Mononuclear cell (primary cell): ENCODE measurements around the gene ASPHD1. TPM values are rescaled to one million over a fixed set of nuclear protein-coding genes. Genes with fewer than 3 reads are reported as not detected.
A peak's percentile ranks its signal among the peaks of the same experiment; 100 is the strongest.
"Not testable (repeated sequence)": the region's sequence is repeated elsewhere in the genome, so short reads cannot be mapped to it uniquely, and the experiment has no call there.

Experiments used
- H3K27me3 ChIP-seq: 2 replicates; pipeline ENCODE4 v1.6.0; 2011; ENCODE audit warnings: low read length, control low read depth; ENCODE audit not compliant: insufficient read depth
- H3K4me1 ChIP-seq: 2 replicates; pipeline ENCODE4 v1.5.1; 2011; ENCODE audit warnings: mild to moderate bottlenecking, low read length, control low read depth; ENCODE audit not compliant: insufficient read depth
- H3K4me3 ChIP-seq: 2 replicates; pipeline ENCODE4 v1.5.1; 2011; ENCODE audit warnings: mild to moderate bottlenecking, low read length, moderate library complexity
- H3K9me3 ChIP-seq: 2 replicates; pipeline ENCODE4 v1.5.1; 2011; ENCODE audit warnings: low read depth, mild to moderate bottlenecking, control low read depth, low read length
- total RNA-seq: library from RNA; depleted of rRNA; stranded (reverse); fragments of >200 nt; gene quantifications from one replicate; pipeline ENCODE4 v1.2.3, GENCODE V29; 2012

ASPHD1 gene
- not detected for total RNA-seq

DNA sequence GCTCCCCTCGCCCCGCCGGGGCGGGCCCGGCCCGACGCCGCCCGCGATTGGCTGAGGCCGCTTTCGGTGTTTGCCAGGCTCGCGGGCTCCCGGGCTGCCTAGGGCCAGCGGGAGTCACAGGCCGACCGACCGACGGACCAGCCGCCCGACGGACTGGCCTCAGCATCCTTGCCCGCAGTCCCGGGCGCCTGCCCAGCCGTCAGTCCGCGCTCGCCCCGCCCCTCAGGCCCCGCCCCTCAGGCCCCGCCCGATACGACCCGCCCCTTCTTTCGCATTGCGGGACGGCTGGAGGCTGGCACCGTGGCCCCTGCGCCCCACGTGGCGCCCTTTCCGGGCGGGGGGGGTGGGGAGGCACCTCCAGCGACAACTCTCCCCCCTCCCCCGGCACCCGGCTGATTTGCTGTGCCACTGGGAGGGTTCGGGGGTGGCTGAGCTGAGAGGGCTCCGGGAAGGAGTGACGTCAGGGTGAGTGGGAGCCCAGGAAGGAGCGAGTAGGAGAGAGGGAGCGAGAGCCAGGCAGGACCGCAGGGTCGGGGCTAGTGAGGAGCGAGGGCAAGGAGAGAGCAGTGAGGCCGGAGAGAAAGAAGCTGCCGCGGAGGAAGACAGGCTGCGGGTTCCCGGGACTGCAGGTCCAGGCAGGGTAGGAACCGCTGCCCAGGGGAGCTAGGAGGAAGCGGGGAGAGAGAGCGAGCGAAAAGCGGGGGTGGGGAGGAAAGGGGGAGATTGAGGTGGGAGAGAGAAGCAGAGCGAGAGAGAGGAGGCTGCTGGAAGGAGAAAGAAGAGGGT, at the start of gene ASPHD1:
ASPHD1 (plus strand) TSS at position 387 of the 786 bp plus-strand sequence. CDS start 484 bp downstream, outside the sequence.
- H3K9me3 ChIP-seq, result no peaks in the 10 kb centered on the region
- peaks cover 18% of the 10 kb centered on the region for H3K27me3 ChIP-seq
- H3K4me3 ChIP-seq, result peak within 1 kb of the TSS; percentile 29
- peaks cover 8% of the 10 kb centered on the region for H3K4me1 ChIP-seq

- Histone ChIP-seq H3K4me1 (no peaks in the 10 kb centered on the region), H3K27me3 (no peaks in the 10 kb centered on the region), H3K4me3 (no peak overlapping the region), H3K9me3 (no peaks in the 10 kb centered on the region)
Measured at GRCh38 chr16:29850998-29851397, 49.3 kb upstream of the ASPHD1 start.

GRCh38 chr16:29852654-29853053, 47.6 kb upstream of the ASPHD1 start:
- H3K4me1 ChIP-seq, result no peaks in the 10 kb centered on the region
- no peaks in the 10 kb centered on the region for H3K9me3 ChIP-seq
- H3K27me3 ChIP-seq, result no peaks in the 10 kb centered on the region
- H3K4me3 ChIP-seq, result no peak overlapping the region

DNA sequence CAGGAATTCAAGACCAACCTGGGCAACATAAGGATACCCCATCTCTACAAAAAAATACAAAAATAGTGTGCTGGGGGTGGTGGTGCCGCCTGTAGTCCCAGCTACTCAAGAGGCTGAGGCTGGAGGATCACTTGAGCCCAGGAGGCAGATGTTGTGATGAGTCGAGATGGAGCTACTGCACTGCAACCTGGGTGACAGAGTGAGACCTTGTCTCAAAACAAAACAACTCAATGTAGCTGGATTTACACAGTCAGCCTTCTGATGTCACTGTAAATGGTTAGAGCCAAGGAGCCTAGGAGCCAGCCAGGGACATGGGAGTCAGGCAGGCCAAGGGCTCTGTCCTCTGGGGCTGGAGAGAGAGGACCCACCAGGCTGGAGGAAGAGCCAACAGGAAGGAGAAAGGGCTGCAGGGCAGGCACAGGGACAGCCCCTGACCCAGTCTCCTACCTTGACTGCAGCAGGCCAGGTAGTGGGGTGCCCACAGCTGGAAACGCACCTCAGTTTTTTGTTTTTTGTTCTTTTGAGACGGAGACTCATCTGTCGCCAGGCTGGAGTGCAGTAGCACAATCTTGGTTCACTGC, 45.7 kb upstream of the ASPHD1 start:
- H3K9me3 ChIP-seq, result no peaks in the 10 kb centered on the region
- no peaks in the 10 kb centered on the region for H3K27me3 ChIP-seq
- H3K4me3 ChIP-seq, result no peak overlapping the region
- H3K4me1 ChIP-seq, result no peaks in the 10 kb centered on the region

DNA sequence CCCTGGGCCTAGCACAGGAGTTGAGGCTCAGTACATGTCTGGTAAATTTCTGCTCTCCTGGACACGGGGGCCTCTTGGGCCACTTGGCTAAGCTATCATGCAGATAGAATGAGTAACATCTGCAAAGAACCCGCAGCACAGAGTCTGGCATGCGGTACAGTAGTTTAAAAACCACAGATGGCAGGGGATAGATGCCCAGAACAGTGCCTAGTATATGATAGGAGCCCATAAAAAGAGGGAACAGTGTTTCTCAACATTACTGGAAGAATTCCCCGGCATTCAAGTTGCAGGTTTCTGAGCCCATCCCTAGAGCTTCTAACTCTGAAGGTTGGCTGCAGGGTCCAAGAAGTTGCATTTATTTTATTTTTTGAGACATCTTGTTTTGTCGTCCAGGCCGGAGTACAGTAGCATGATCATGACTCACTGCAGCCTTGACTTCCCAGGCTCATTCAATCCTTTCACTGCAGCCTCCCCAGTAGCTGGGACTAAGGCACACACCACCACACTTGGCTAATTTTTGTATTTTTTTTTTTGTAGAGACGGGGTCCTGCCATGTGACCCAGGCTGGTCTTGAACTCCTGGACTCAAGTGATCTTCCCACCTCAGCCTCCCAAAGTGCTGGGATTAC, 43.0 kb upstream of the ASPHD1 start:
- no peak overlapping the region for H3K4me3 ChIP-seq
- no peaks in the 10 kb centered on the region for H3K9me3 ChIP-seq
- H3K27me3 ChIP-seq, result no peaks in the 10 kb centered on the region
- peaks cover 20% of the 10 kb centered on the region for H3K4me1 ChIP-seq

DNA sequence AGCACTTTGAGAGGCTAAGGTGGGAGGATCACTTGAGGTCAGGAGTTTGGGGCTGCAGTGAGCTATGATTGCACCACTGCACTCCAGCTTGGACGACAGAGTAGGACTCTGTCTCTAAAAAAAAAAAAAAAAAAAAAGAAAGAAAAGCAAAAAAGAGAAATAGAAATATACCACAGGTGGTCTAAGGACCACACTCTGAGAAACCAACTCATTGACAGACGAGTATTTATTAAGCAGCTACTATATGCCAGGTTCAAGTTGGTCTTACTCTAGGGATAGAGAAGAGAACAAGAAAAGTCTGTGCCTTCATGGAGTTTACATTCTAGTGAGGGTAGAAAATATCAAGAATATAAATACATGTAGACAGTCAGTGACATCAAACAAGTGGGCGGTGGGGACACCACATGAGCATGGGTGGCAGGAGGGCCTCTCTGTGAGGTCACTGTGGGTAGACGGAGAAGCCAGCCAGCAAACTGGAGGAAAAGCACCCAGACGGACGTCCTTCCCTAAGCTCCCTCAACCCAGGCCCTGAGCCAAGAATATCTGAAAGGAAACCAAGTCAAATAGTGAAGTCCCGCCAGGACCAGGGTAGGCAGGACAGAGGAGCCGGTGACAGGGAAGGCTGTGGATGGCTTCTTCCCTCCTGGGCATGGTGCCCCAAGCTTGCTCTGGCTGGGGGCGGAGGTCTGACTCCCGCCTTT, 42.0 kb upstream of the ASPHD1 start:
- Histone ChIP-seq H3K27me3 (no peaks in the 10 kb centered on the region), H3K4me1 (peaks cover 24% of the 10 kb centered on the region), H3K4me3 (no peak overlapping the region), H3K9me3 (no peaks in the 10 kb centered on the region)

GRCh38 chr16:29858974-29859373, 41.3 kb upstream of the ASPHD1 start:
- Histone ChIP-seq H3K9me3 (no peaks in the 10 kb centered on the region), H3K4me3 (no peak overlapping the region), H3K27me3 (no peaks in the 10 kb centered on the region), H3K4me1 (peaks cover 29% of the 10 kb centered on the region)

GRCh38 chr16:29860218-29860617, 40.1 kb upstream of the ASPHD1 start:
- peaks cover 29% of the 10 kb centered on the region for H3K4me1 ChIP-seq
- no peaks in the 10 kb centered on the region for H3K9me3 ChIP-seq
- no peak overlapping the region for H3K4me3 ChIP-seq
- H3K27me3 ChIP-seq, result no peaks in the 10 kb centered on the region

DNA sequence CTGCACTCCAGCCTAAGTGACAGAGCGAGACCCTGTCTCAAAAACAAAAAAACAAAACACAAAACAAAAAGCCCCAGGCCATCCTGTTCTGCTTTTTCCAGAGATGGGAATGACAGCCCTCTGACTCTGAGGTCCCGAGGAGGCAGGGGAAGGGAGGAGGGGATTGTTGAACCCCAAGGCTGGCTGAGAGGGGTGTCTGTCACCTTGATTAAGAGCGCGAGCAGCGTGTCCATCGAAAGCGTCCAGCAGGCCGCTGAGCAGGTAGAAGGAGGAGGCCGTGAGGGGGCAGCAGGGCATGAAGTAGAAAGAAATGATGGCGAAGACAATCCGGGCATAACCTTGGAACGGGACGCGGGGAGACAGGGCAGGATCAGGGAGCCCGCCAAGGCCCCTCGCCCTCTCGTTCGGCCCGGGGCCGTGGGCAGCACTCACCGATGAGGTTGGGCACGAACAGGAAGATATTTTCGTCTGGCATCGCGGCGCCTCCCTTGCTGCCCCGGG, 37.9 kb upstream of the ASPHD1 start:
- no peaks in the 10 kb centered on the region for H3K27me3 ChIP-seq
- H3K4me3 ChIP-seq, result peak overlapping the region; percentile 90
- H3K9me3 ChIP-seq, result no peaks in the 10 kb centered on the region
- peaks cover 29% of the 10 kb centered on the region for H3K4me1 ChIP-seq

DNA sequence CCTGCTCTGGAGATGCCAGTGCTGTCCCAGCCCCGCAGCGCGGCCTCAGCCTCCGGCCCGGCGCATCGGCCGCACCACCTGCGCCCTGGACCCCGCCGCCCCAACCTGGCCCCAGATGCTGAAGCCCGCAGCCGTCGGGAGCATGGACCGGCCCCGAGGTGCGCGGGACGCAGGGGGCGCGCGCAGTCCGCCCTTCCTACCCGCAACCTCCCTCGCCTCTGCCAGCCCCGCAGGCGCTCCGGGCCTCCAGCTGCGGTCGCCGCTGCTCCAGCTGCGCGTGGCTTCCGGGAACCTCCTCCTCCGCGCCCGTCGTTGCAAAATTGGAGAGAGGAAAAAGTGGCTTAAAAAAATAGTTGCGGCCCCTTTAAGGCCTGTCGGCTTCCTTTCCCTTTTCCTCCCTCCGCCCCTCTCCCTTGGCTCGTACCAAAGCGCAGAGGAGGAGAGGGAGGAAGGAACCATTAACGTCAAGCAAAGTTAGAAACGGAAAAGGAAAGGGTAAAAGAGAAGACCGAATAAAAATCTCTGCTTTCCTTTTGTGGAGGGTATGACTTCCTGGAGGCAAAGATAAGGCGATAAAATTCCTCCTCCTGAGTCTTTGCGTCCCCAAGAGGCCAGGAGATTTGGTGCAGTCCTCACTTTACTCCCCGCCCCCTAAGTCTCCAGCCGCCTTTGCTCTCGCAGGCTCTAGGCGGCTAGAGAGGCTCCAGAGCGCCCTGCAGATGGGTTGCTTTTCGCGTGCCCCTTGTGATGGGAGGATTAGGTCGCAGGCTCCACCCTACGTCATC, 37.2 kb upstream of the ASPHD1 start, which contains the start of gene CDIPT:
CDIPT (minus strand) TSS at position 343 of the 785 bp plus-strand sequence. CDS start 369 bp downstream, outside the sequence.
- peak within 1 kb of the TSS; percentile 90 for H3K4me3 ChIP-seq
- H3K4me1 ChIP-seq, result peaks cover 29% of the 10 kb centered on the region
- no peaks in the 10 kb centered on the region for H3K27me3 ChIP-seq
- H3K9me3 ChIP-seq, result no peaks in the 10 kb centered on the region

- H3K9me3 ChIP-seq, result no peaks in the 10 kb centered on the region
- no peaks in the 10 kb centered on the region for H3K27me3 ChIP-seq
- H3K4me1 ChIP-seq, result peaks cover 29% of the 10 kb centered on the region
- no peak overlapping the region for H3K4me3 ChIP-seq
Measured at GRCh38 chr16:29863669-29863984, 36.7 kb upstream of the ASPHD1 start.

DNA sequence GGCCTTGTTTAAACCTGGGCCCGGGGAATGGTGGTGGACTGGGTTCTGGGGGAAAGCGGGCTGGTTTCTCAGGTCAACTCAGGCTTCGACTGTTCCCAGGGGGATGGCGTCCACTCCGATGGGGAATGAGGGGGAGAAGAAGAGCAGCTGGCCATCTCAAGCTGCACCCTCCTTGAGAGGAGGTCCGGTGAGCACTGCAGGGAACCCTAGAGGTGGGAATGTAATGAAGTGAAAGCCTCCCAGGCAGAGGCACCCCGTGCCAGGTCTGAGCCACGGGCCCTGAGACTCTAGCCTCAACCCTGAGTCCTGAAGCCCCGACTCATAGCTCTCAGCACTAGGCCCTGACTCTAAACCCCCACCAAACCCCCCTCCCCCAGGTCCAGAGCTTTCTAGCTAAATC, 36.1 kb upstream of the ASPHD1 start:
- Histone ChIP-seq H3K9me3 (no peaks in the 10 kb centered on the region), H3K4me3 (no peak overlapping the region), H3K27me3 (no peaks in the 10 kb centered on the region), H3K4me1 (peaks cover 29% of the 10 kb centered on the region)

DNA sequence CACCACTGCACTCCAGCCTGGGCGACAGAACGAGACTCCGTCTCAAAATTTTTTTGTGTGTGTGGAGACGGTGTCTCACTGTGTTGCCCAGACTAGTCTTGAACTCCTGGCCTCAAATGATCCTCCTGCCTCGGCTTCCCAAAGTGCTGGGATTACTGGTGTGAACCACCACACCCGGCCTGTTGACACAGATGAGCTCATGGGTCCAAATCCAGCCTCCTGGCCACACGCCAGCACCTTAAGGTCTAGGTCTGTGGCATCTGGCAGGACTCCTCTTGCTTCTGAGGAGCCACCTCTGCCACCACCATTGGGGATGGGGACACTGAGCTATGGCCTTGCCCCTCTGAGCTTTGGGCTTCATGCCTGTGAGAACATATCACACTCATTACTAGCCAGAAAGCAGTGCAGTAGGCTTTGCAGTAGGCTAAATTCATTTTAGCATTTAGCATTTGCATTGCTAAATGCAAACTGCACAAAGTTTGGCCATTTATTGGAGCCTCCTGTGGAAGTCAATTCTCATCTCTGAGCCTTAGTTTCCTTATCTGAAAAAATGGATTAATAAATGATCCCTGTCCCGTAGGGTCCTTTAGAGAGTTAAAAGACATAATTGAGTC, 31.8 kb upstream of the ASPHD1 start:
- Histone ChIP-seq H3K4me1 (peaks cover 4% of the 10 kb centered on the region), H3K9me3 (no peaks in the 10 kb centered on the region), H3K27me3 (no peaks in the 10 kb centered on the region)

GRCh38 chr16:29869067-29869466, 31.2 kb upstream of the ASPHD1 start:
- H3K27me3 ChIP-seq, H3K9me3 ChIP-seq, H3K4me3 ChIP-seq, H3K4me1 ChIP-seq: not testable (repeated sequence)

More for the DNA sequence above, 31.8 kb upstream of the ASPHD1 start:
- H3K4me3 ChIP-seq, result no peak overlapping the region
